ENCODE results near the gene VPS13D.

VPS13D gene

GRCh38 chr1:12407050-12407961 lies 177.5 kb downstream of the VPS13D start:
- DNase-seq (ENCODE audit: low spot score), result peak; percentile 19

DNA sequence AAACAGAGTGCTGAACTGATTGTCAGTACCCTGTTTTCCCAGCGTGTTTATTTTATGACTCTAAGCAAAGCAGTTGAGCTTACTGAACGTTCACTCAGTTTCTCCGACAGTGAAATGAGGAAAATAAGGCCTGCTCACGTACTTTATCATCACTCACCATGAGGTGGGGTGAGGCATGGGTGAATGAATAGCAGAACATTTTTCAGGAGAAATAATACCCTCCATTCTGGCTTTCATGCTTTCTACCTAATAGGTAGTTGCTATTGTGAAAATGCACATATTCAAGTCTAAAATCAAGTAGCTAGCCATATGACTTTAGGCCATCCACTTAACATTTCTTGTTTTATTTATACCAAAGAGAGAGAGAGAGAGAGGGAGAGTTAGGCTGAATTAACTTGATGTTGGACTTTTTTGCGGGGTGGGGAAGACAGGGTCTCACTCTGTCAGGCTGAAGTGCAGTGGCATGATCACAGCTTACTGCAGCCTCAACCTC lies 178.2 kb downstream of the VPS13D start:
- DNase-seq (ENCODE audit: low spot score), result no peak

DNA sequence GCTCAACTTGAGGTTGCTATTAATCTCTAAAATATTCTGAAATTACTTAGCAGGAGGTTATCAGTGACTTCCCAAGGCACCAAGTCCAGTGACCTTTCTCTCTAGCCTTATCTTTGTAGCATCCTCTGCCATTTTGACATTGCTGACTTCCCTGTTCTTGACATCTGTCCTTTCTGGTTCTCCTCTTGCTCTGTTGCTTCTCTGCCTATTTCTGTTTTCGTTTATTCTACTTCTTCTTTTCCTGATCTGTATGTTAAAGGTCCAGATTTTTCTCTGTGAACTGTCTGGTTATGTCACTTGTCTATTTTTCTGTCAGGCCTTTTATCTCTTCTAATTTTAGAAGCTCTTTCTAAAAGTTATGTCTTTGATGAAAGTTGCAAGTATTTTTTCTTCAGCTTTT lies 178.8 kb downstream of the VPS13D start:
- no peak for DNase-seq (ENCODE audit: low spot score)

DNA sequence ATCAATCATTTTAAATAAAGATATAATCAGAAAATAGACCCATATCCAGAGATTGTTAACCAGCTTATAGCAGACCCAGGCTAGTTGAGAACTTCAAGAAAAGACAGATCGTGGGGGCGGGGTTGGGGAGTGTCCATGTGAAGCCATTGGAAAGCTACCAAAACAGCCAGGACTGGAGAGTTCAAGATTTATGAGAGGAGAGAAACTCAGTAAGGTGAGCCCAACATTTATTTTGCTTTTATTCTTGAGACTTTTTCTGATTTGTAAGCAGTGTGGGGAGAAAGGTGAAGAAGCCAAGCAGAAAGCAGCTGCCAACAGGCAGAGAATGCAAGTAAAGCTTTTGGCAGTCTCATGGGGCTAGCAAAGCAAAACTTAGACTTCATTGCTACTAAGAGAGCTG lies 179.9 kb downstream of the VPS13D start:
- DNase-seq (ENCODE audit: low spot score), result no peak

DNA sequence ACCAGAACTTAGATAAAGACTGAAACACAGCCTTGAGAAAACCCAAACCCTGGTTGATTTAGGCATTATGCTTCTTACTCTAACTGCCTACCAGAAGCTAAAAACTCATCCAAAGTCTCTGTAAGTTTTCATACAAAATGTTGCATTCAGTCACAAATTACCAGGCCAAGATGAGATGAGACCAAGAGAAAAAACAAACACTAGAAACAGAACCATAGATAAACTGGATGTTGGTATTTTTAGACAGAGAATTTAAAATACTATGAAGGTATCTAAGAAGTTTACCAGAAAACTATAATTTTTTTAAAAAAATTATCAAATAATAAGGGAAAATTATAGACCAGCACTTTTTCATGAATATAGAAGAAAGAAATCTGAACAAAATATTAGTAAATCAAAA lies 180.5 kb downstream of the VPS13D start:
- DNase-seq (ENCODE audit: low spot score), result no peak

GRCh38 chr1:12411098-12411497 lies 181.3 kb downstream of the VPS13D start:
- DNase-seq (ENCODE audit: low spot score), result no peak

GRCh38 chr1:12411747-12412146 lies 181.9 kb downstream of the VPS13D start:
- no peak for DNase-seq (ENCODE audit: low spot score)

DNA sequence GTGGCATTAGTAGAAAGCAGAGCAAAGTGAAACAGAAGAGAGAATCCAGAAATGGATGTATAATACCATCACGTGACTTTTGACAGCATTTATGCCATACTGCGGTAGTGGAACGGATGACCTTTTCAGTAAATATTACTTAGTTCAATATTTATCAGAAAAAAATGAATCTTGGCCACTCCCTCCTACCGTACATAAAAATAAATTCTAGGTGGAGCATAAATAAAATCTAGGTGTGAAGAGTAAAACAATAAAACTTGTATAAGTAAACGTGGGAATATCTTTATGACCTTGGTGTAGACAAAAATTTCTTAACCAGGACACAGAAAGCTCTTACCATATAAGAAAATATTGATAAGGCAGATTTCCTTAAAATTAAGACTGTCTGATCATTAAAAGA lies 182.6 kb downstream of the VPS13D start:
- DNase-seq (ENCODE audit: low spot score), result no peak

- no peak for DNase-seq (ENCODE audit: low spot score)
Observed at GRCh38 chr1:12413664-12414410, 184.0 kb downstream of the VPS13D start.

GRCh38 chr1:12414444-12415018 lies 184.7 kb downstream of the VPS13D start:
- no peak for DNase-seq (ENCODE audit: low spot score)

DNA sequence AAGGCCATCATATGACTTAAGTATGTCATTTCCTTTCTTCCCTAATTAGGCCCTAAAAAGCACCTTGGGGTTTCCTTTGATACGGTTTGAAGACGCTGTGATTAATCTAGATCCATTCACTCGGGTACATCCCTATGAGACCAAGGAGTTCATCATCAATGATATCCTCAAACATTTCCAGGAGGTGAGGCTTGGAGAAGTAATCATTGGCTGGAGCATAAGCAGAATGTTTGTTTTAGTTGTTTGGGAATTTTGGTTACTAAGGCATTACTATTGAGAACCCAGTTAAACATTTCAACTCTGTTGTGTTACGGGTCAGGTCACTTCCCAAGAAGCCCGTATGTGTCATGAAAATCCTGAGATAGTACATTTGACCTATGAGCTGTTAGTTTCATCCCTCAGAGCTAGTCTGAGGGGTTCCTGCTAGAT lies 185.2 kb downstream of the VPS13D start:
- DNase-seq (ENCODE audit: low spot score), result no peak

DNA sequence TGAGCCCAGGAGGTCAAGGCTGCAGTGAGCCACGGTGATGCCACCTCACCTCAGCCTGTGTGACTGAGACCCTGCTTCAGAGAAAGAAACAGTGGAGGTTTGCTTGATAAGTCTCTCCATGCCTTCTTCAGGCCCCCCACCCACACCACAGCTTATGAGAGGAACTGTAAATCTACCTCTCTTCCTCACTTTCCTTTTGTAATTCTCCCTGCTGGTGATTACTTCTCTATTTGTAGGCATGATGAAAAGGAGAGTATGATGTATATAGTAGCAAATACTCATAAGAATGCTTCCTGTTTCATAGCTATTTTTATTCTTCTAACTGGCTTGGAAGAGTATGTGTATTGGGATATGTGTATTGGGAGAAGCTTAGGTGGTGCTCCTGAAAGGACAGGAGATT lies 186.3 kb downstream of the VPS13D start:
- DNase-seq (ENCODE audit: low spot score), result no peak

DNA sequence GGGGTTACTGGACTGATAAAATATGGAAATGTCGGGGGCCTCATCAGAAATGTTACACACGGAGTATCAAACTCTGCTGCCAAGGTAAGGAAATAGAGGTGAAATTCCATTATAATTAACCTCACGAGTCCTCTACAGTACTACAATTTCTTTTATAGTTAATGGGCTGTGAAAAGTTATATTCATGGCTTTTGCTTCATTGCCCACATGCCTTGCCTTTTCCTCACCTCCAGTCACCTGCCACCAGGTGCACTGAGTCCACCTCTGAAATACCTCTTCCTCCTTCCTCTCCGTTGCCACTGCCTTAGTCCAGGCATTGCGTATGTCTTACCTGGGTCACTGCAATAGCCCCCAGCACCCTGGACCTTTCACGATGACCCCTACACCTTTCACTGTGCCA lies 186.9 kb downstream of the VPS13D start:
- no peak for DNase-seq (ENCODE audit: low spot score)

- DNase-seq (ENCODE audit: low spot score), result no peak
Observed at GRCh38 chr1:12417389-12417788, 187.6 kb downstream of the VPS13D start.

GRCh38 chr1:12420171-12420570 lies 190.3 kb downstream of the VPS13D start:
- no peak for DNase-seq (ENCODE audit: low spot score)

- no peak for DNase-seq (ENCODE audit: low spot score)
Observed at GRCh38 chr1:12422488-12422887, 192.7 kb downstream of the VPS13D start.

- no peak for DNase-seq (ENCODE audit: low spot score)
Observed at GRCh38 chr1:12424087-12424529, 194.3 kb downstream of the VPS13D start.

DNA sequence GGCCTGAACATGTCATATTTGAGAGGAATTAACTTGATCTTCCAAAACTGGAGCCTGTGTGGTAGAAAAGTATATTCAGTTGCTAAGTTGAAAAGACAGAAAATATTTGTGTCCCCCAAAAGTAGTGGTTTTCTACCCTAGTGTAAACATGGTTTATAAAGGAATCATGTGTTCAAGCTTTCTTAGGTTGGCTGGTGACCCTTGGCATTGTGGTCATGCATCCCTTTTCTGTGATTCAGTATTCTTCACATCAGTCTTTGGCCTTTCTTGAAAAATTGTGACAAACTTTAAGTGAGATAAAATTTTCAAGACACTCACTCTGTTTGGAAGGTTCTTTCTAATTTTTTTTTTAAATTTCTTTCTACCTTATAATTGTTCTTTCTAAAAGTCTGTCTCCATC lies 195.0 kb downstream of the VPS13D start:
- DNase-seq (ENCODE audit: low spot score), result no peak

- DNase-seq (ENCODE audit: low spot score), result no peak
Observed at GRCh38 chr1:12426030-12426429, 196.2 kb downstream of the VPS13D start.

DNA sequence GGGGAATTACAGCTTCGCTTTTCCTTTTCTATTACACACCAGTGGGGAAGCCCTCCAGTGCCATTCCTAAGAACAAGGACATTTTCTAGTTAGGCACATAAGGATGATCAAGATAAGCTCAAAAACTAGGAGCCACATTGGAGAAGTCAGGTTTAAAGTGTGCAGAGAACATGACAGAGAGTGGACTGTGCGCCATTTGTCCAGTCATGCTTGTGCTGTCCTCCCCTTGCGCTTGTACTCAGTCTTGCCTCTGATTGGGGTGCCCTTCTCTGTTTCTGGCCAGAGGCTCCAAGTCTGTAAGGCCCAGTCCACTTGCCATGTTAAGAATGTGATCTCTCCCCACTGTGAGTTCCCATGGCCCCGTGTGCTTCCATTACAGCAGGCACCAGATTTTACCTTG lies 198.5 kb downstream of the VPS13D start:
- DNase-seq (ENCODE audit: low spot score), result no peak

DNA sequence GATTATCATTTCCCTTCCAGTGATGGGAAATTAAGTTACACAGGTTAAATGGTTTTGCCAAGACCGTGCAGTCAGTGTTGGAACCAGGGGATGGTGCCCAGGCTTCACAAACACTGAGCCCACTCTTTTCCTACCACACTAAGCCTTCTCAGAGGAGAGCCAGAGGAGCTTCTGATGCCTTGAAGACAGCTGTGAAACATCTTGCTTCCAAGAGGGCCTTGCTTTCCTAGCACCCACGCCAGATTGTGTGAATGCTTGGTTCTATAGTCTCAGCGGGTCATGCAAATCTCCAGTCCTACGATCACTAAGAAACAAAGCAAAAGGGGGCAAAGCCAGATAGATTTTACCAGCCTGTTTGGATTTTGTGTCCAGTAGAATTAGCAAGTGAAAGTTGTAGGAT lies 200.7 kb downstream of the VPS13D start:
- no peak for DNase-seq (ENCODE audit: low spot score)

- DNase-seq (ENCODE audit: low spot score), result no peak
Observed at GRCh38 chr1:12432897-12433296, 203.1 kb downstream of the VPS13D start.
